Inflammatory macrophage treated with lipopolysaccharide for 4 hours (primary cell): ENCODE measurements around the gene FGD4.

Source experiments
- DNase-seq: peaks from one replicate; pipeline ENCODE4 v3.0.0-alpha.2; 2020

FGD4 gene

DNA sequence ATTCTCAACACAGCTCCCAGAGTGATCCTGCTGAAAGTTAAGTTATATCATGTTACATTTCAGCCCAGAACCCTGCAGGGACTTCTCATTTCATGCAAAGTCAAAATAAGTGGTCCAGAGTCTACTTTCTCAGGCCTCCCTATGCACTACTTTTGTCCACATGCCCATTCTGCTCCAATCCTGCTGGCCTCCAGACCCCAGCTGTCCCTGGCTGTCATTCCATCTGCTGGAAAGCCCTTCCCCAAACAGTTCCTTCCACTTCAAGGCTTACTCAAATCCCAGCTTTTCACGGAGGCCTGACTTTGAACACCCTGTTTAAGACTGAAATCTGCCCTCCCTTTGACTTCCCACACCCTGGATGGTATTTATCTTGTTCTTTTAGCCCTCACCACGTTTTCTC lies 169.9 kb downstream of the FGD4 start:
- no peak for DNase-seq

DNA sequence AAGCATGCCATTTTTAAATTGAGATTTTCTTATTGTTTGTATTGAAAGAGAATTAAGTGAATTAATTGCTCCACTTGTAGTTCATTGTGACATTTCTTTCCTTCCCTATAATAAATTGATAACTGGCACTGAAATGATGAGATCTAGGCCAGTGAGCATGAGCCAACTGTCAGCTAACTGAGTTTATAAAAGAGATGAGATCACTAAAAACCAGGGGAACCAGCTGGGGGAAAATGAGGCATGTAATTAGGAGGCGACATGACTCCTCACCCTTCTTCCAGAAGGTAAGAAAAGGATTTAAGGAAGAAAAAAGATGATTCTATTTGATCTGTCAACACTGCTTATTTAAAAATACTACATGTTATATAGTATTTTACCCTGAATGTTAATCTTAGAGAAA lies 175.2 kb downstream of the FGD4 start:
- DNase-seq: no peak

DNA sequence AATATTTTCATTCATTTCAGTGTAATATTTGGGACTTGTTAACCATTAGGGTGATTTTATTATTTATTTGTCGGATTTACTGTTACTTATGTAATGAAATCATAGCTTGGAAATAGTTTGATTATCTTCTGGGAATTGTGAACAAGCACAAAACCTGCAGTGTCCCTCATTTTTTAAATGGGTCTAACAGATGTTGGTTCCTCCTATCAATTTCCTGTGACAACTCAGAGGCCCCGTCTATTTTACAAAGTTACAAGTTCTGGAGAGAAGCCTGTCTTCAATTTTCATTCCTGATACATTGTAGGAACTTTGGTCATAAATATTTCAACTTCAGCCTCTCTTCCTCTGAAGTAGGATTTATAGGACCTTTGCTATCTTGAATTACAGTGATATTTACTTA lies 178.0 kb downstream of the FGD4 start:
- no peak for DNase-seq

DNA sequence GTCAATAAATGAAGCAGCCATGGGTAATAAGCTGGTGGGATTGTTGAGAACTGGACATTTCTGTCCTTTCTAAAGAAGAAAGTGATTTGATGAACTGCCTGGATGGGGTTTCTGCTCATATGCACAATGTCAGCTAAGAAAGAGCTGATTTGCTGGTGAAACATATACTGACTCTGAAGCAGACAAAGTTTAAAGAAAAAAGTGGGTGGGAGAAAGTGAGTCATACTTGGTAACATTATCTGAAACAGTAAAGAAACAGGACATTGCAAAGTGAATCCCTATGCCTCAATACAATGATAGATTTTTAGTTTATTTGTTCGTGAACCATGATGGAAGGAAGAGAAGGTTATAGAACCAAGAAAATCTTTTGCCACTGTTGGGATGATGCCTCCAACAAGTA lies 184.2 kb downstream of the FGD4 start:
- DNase-seq: peak; percentile 70

DNA sequence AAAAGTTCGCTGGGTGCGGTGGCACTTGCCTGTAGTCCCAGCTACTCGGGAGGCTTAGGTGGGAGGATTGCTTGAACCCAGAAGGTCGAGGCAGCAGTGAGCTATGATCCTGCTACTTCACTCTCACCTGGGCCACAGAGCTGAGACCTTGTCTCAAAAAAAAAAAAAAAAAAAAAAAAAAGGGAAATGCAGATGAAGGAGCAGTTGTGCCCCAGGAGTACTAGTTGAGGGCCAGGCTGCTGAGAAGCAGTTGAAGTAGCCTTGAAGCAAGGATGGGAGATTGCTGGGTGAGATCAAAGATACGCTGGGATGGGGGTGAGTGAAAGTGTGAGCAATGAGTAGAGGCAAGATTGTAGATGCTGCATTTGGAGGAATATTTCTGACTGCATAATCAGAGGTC lies 186.3 kb downstream of the FGD4 start:
- no peak for DNase-seq

DNA sequence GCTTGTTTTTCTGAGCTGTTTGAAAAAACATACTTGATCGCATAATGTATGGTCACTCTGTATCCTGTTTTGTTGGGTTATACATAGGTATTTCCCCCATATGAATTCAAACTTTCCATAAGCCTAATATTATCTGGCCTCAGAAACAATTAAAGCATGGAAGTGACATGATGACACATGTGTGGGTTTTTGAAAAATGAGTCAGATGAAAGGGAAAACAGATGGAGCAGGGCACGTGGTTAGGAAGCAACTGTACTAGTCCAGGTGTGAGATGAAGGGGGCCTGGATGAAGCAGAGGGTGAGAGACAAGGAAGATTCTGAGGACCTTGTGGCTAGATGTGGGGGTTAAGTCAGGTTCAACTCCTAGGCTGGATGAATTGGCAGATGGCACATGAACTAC lies 187.0 kb downstream of the FGD4 start:
- DNase-seq: peak; percentile 32

DNA sequence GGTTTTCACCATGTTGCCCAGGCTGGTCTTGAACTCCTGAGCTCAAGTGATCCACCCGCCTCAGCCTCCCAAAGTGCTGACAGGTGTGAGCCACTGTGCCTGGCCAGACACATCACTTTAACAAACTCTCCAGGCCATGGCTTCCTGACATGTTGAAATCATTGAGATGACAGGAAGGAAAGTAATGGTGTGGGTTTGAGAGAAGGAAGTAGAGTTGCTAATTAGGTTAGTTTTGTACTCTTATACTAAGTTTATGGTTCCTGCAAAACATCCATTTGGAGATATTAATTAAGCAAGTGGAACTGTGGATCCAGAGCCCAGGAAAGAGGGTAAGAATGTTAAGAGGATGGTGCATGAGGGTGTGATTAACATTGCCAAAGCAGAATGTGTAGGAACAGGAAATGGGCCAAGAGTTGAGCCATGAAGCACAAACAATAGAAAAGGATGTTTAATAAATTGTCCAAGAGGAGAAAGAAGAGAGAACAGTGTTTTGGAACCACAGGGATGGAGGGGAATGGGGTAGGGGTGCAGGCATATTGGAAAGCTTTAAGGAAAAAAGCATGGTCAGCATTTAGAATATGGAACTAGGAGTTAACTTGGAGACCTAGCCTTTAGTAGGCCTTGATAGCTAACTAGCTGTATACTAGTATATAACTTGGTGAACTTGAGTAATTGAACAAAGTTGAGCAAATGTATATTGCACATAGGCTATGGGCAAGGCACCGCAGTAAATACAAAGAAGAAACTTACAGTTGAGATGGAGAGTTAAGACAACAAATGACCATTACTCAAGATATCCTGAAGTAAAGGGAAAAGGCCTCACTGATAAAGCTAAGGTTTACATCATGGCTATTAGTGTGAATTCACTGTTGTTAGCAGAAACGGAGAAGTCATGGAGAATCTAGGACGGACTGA lies 188.5 kb downstream of the FGD4 start:
- DNase-seq: peak; percentile 51

DNA sequence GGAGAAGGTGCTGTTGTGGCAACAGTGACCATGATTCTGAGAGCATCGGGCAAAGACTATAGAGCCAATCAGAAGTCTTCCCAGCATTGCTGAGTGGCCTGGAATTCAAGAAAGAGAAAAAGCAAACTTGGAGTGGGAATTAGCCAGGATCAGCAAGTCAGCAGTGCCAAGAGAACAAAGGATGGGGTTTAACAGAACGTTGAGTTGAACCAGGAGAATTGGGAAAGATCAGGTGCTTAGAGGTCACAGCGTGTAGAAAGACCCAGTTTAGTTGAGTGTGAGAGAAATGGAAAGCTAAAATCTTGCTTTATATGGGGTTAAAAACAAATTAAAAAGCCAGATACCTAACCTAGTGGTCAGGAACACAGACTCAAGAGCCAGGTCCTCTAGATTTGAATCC lies 189.2 kb downstream of the FGD4 start:
- no peak for DNase-seq

DNA sequence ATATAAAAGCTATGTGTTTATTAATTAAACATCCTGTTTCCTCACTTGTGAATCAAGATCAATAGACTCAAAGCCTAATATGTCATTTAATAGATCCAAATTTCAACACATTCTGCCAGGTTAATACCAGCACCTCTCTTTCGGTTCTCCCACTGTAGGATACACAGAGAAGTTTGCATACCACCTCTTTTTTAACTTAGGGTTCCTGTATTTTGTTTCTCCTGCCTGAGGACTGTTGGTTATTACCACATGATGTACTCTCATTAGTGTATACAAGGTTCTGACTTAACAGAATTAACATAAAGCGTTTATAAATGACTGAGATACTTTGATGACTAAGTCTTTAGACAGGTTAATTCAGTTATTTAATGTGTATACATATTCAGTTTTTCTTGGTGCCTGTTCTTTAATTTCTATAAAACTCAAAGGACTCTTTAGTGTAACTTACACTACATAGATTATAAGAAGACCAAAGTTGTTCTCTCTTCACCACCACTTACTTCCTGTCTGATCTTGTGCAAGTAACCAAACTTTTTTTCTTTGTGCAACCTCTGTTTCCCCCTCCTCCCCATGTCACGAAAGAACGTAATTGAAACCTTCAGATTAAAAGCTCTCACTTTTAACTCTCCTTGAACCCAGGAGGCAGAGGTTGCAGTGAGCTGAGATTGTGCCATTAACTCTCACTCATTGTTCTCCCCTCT lies 190.0 kb downstream of the FGD4 start:
- peak; percentile 80 for DNase-seq

DNA sequence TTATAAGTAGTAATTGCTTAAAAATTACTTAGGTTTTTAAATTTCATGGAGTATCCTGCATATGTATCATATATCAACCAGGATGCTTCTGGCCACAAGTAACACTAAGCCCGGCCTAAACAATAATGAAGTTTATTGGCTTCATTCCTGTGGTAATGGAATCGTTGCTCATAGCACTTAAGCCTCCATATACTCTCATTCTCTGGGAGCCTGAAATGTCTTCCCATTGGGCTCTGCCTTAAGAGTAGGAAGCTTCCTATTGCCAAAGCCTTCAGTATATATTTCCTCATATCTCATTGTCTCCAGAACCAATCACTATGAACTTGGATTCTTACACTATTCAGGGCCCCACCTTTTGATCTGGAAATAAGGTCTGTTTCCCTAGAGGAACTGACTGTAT lies 195.9 kb downstream of the FGD4 start:
- peak; percentile 27 for DNase-seq

DNA sequence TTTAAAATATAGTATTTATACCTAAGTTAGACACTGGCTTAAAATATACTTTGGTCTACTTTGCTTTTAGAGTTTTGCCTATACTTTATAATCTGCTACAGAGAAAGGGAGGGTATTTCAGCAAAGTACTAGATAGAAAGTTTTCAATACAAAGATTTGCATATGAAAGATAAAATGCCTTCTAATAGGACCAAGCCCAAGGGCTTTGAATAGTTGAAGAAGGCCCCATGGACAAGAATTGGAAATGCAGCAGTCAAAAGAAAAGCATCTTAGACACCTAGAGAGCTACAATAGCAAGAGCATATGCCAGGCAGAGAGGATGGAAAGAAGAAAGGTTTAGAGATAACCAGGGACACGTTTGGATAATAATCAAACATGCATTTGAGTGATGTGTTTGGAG lies 196.7 kb downstream of the FGD4 start:
- DNase-seq: no peak

DNA sequence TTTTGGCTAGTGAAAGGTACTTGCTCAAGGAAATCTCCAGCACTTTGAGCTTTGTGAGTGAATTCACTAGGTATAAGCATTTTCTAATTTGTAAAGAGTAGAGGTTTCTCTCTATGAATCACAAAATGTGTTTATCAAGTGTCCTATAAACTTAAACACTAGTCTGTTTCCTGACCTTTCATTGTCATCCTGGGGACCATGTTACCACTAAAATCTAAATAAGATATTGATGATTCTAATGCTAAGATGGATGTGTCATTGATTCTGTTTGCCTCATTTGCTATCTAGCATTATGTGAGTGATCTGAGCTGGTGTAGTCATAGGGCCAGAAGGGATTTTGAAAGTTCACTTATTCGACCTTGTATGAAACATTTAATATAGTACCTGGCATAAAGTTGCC lies 199.3 kb downstream of the FGD4 start:
- no peak for DNase-seq

DNA sequence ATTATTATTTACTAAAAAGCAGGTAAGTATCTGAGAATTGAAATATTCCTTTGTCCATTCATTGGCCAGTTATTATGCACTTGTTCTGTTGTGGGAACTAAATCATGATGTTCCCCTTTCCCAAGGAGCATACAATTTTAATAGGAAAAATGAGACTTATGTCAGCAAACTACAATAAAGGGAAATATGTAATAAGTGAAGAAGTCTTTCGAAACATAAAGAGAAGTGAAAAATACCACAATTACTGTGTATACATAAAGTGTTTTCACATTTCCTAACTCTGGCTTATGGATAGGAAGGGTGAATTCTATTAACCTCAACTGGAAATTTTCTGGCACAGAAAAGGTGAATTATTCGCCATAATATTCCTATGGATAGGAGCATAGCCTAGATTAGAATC lies 201.3 kb downstream of the FGD4 start:
- DNase-seq: peak; percentile 85

DNA sequence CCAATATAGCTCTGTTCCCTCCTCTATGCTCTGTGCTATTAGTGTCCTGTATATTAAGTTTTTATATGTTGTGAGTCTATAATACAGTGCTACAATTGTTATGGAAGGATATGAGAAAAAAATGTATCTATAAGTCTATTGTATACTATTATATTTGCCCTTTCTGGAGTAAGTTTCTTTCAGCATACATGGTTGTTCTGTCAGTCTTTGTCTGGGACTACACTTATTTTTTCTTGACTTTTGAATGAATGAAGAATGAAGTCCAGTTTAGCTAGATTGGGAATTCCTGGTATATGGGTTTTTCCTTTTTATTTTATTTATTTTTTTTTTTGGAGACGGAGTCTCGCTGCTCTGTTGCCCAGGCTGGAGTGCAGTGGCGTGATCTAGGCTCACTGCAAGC lies 203.7 kb downstream of the FGD4 start:
- no peak for DNase-seq

DNA sequence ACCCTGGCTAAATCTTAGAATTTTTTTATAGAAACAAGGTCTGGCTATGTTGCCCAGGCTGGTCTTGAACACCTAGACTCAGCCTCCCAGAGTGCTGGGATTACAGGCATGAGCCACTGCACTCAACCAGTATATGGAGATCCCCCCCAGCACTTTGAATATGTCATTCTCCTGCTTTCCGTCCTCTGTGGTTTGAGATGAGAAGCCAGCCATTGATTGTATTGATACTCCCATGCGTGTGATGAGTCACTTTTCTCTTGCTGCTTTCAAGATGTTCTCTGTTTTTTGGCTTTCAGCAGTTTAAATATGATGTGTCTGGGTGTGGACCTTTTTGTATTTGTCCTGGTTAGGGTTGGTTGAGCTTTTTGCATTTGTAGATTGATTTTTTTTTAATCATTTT lies 204.5 kb downstream of the FGD4 start:
- DNase-seq: no peak

DNA sequence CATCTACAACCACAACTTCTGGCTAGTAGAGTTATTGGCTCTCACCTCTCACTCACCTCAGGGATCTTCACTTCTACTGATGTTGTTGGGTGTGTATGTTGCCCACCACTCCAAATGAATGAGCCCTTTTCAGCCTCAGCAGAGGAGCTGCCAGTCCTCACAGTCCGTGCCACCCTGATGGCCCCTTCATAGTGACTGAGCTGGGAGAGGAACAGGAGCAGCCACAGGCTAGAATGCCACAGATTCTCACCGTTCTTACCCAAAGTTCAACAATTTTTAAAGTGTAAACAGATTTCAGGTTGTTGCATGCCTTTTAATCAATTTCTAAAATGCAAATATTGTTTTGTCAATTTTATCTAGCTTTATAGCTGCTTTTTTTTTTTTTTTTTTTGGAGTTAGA lies 205.2 kb downstream of the FGD4 start:
- DNase-seq: no peak

DNA sequence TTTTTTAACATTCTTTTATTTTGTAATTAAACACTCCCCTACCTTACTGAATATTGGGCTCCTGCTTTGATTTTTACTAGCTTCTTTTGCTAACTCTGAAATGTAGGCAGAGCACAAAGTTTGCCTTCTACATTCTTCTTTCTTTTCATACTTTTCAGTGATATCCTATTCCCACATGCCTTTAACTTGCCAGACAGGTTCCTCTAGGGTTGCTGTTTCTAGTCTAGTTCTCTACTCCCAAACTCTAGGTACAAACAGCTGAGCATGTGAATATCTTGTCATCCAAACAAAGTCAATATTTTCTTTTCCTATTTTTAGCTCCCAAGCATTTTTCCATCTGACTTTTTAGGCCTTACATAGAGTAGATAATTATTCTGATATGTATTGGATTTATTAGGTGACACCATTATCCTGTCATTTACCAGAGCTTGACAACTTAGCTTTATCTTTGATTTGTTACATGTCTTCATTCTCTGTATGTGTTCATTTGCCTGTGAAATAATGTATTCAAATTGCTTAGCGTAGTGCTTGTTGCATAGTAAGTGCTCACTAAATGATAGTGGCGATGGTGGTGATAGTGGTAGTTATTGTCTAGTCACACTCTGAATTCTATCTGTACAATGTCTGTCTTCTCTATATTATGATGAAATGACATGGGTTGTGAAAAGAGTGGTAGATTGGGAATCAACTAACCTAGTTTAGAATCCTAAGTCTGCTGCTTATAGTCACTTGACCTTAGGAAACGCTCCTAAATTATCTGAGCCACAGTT lies 206.2 kb downstream of the FGD4 start:
- DNase-seq: no peak

DNA sequence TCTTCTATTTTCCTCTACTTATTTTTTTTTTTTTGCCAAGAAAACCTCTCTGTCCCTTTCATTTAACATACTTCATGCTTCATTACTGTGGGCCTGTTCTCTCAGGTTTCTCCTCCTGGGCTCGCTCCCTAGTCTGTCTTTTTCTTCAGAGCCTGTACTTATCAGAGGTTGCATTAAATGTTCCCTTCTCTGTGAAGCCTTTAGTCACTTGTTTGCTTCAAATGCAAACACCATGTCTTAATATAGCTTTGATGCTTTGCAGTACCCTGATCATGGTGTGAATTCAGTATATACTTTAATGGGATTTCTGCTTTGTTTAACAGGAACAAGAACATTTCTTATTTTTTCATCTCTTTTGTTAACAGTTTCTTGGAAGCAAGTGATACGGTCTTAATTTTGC lies 207.1 kb downstream of the FGD4 start:
- DNase-seq: no peak

DNA sequence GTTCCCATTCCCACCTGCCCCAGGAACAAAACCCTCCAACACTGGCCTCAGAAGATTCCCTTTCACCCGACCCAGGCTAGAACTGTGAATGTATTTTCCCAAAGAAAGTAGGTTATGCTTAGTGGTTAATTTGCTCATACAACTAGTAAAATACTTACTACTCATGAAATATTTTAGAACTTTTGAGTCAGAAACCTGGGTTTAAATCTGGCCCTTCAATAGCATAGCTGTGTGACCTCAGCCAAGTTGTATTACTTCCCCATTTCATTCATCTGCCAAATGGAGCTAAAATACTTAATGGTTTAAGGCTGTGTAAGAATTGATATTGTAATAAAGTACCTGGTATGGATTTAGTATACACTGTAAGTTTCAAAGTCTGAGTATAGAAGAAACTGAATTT lies 210.6 kb downstream of the FGD4 start:
- no peak for DNase-seq

DNA sequence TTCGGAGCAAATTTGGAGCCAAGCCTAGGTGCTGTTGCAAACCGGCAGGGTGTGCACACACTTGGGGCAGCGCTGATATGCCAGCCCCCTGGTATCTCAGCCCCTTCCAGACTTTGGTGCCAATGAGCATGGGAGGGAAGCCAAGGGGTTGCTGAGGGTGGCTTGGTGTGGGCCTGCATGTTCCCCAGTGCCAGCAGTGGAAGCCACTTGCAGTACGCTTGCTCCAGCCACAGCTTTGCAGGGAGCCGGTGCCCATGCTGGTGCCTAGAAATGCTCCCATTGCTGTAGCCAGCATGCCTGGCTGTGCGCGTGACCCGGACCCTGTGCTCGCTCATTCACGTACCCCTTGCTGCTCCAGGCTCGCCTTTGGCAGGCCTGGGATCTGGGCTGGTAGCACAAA lies 212.6 kb downstream of the FGD4 start:
- no peak for DNase-seq

DNA sequence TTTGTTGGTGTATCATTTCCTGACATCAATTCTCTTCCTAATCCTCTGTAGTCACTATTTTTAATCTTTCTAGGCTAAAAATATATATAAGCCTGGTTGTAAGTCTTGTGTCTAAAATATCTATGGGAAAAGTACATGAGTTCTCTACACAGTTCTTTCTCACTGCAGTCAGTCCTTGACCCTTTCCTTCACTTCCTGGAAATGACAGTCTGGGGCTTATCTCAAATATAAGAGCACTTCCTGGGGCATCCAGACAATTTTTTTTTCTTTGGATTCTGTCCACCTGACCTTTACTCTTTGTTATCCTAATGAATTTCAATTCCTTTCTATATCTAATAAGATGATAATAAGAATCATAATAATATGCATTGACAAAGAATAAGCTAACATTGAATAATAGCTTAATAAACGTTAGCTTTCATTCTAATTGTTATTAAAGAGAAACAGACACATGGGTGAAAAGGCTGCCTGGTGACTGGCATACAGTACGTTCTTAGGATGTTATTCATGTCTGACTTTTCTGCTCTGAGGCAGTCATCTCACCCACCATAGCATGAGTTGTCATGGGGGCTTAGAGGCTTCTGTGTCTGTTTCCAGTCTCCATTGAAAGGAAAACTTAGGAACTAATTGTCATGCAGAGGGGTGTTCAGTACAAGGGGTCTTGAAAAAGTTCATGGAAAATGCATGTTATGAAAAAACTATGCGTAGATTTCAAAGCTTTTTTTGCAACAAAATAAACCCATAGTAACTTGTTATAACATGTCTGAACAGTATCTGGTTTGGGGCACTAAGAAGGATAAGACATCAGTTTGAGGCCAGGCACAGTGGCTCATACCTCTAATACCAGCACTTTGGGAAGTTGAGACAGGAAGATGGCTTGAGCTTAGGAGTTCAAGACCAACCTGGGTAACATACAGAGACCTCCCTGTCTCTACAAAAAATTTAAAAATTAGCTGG lies 213.6 kb downstream of the FGD4 start:
- DNase-seq: no peak

DNA sequence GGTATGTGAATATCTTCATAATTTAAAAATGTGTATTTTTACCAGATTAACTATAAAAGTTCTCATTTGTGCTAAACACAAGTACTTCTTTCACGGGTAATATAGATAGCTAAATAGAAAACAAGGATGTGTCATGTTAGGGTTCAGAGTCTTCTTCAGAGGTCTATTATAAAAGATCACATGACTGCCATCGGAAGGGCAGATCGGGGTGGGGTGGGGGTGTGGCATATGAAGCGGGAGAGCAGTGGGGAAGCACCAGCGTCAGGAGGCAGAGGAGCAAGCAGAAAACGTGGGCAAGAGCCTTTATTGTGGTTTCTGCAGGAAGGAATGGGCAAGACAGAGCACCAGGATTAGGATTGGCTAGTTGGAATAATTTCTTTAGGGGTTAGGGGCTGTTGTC lies 216.1 kb downstream of the FGD4 start:
- peak; percentile 24 for DNase-seq

DNA sequence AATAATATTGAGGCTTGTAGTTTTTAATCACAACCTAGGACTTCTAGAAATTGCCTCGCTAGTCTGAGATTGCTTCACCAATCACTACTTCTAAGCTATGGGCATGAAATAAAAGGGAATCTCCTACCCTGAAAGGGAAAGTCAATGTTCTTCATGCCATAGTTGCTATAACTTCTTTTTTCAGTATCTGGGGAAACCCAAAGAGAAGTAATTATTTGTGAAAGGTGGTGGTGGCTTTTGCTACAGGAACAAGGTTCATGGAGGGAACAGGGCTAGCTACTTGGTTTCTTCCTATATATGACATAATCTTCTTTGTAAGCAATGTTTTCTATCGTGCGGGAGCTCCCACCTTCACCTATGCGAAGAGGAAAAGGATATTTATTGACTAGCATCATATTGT lies 218.2 kb downstream of the FGD4 start:
- DNase-seq: peak; percentile 81
